ENCODE data around the gene SMARCD1.

The SMARCD1 gene

GRCh38 chr12:50084775-50085614, at the start of gene SMARCD1:
TSS of gene SMARCD1 (plus strand) at chr12:50085342. CDS start at chr12:50085370, 28 bp downstream.
- peak within 1 kb of the TSS; percentile 98 for H3K27ac ChIP-seq (ENCODE audit: low read depth, low read length)
- H3K4me1 ChIP-seq (ENCODE audit: control insufficient read depth, insufficient read depth, low read length) = no peaks in the 10 kb centered on the region
- H3K27me3 ChIP-seq (ENCODE audit: control insufficient read depth, insufficient read depth, low read length) = peaks cover 16% of the 10 kb centered on the region
- no peaks in the 10 kb centered on the region for H3K9me3 ChIP-seq (ENCODE audit: control insufficient read depth, insufficient read depth, low read length)
- H3K4me3 ChIP-seq (ENCODE audit: low read depth, low read length) = peak within 1 kb of the TSS; percentile 75
- peaks cover 37% of the 10 kb centered on the region for H3K36me3 ChIP-seq (ENCODE audit: control insufficient read depth, insufficient read depth, low read length)
- peak within 1 kb of the TSS; percentile 84 for H3K9ac ChIP-seq (ENCODE audit: low read depth, low read length)

DNA sequence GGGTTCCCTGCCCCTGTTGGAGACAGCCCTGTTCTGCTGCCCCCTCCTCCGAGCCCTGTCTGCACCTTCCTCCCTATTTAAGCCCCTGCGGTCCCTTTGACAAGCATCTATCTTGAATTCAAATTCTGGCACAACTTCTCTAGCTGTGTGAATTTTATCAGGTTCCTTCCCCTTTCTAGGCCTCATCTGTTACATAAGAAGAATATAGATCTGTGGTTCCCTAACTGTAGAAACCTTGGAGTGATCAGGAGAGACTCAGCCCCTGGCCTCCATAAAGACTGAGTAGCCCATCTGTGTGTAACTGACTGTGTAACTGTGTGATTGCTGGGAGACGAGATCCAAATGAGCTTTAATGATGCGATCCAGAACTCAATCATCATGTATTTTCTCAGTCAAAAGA, 46.8 kb upstream of the SMARCD1 start:
- Histone ChIP-seq H3K9me3 (ENCODE audit: control insufficient read depth, insufficient read depth, low read length) (no peaks in the 10 kb centered on the region), H3K36me3 (ENCODE audit: control insufficient read depth, insufficient read depth, low read length) (no peaks in the 10 kb centered on the region), H3K4me1 (ENCODE audit: control insufficient read depth, insufficient read depth, low read length) (no peaks in the 10 kb centered on the region), H3K4me3 (ENCODE audit: low read depth, low read length) (no peak overlapping the region), H3K27ac (ENCODE audit: low read depth, low read length) (no peak overlapping the region), H3K9ac (ENCODE audit: low read depth, low read length) (no peak overlapping the region), H3K27me3 (ENCODE audit: control insufficient read depth, insufficient read depth, low read length) (peaks cover 15% of the 10 kb centered on the region)

DNA sequence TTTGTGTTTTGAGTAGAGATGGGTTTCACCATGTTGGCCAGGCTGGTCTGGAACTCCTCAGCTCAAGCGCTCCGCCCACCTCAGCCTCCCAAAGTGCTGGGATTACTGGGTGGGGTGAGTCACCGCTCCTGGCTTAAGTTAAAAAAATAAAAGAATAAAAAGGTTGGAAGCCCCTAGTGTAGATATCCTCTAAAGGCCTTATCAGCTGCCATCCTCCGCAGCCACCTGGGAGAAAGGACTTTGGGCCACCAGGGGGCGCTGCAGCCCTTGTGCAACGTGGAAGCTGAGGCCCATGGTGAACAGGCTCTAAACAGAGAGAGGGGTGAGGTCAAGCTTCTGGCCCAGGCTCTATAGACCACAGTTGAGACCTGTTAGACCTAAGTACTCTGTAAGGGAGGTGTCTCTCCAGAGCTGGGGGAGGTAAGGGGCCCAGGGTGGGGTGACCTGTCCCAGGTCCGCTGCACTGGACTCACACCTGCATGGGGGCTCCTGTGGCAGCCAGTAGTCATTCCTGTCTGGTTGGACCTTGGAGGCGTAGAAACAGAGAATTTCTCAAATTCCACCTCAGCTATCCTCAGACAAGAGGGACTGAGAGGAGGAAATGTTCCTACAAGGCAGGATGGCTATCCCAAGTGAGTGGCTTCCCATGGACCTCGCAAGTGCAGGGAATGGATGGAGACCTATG, 45.8 kb upstream of the SMARCD1 start:
- Histone ChIP-seq H3K9me3 (ENCODE audit: control insufficient read depth, insufficient read depth, low read length) (no peaks in the 10 kb centered on the region), H3K27ac (ENCODE audit: low read depth, low read length) (no peak overlapping the region), H3K4me3 (ENCODE audit: low read depth, low read length) (no peak overlapping the region), H3K27me3 (ENCODE audit: control insufficient read depth, insufficient read depth, low read length) (peaks cover 19% of the 10 kb centered on the region), H3K9ac (ENCODE audit: low read depth, low read length) (no peak overlapping the region), H3K4me1 (ENCODE audit: control insufficient read depth, insufficient read depth, low read length) (no peaks in the 10 kb centered on the region), H3K36me3 (ENCODE audit: control insufficient read depth, insufficient read depth, low read length) (no peaks in the 10 kb centered on the region)

DNA sequence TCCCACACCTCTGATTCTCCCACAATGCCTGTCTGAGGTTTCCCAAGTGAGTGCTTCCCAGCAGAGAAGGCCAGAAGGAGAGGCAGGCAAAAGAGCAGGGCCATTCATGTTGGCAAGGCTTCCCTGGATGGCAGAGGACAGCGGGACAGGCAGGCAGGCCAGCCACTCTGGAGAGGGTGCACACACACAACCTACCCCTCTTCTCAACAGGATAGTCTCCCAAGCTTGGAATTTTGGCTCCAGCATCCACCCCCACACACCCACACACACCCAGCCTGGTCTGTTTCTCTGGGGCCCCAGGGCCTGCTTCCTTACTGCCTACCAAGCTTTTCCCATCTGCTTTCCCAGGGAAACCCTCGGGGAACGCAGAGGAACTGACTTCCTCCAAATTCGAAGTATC, 44.5 kb upstream of the SMARCD1 start:
- no peaks in the 10 kb centered on the region for H3K9me3 ChIP-seq (ENCODE audit: control insufficient read depth, insufficient read depth, low read length)
- H3K4me1 ChIP-seq (ENCODE audit: control insufficient read depth, insufficient read depth, low read length) = no peaks in the 10 kb centered on the region
- peaks cover 19% of the 10 kb centered on the region for H3K27me3 ChIP-seq (ENCODE audit: control insufficient read depth, insufficient read depth, low read length)
- H3K9ac ChIP-seq (ENCODE audit: low read depth, low read length) = no peak overlapping the region
- no peak overlapping the region for H3K4me3 ChIP-seq (ENCODE audit: low read depth, low read length)
- no peaks in the 10 kb centered on the region for H3K36me3 ChIP-seq (ENCODE audit: control insufficient read depth, insufficient read depth, low read length)
- no peak overlapping the region for H3K27ac ChIP-seq (ENCODE audit: low read depth, low read length)

GRCh38 chr12:50041062-50041860, 43.9 kb upstream of the SMARCD1 start:
- Histone ChIP-seq H3K9ac (ENCODE audit: low read depth, low read length) (no peak overlapping the region), H3K4me3 (ENCODE audit: low read depth, low read length) (no peak overlapping the region), H3K36me3 (ENCODE audit: control insufficient read depth, insufficient read depth, low read length) (no peaks in the 10 kb centered on the region), H3K27ac (ENCODE audit: low read depth, low read length) (no peak overlapping the region), H3K27me3 (ENCODE audit: control insufficient read depth, insufficient read depth, low read length) (peaks cover 19% of the 10 kb centered on the region), H3K4me1 (ENCODE audit: control insufficient read depth, insufficient read depth, low read length) (no peaks in the 10 kb centered on the region), H3K9me3 (ENCODE audit: control insufficient read depth, insufficient read depth, low read length) (no peaks in the 10 kb centered on the region)

- H3K27ac ChIP-seq (ENCODE audit: low read depth, low read length) = no peak overlapping the region
- H3K27me3 ChIP-seq (ENCODE audit: control insufficient read depth, insufficient read depth, low read length) = peaks cover 22% of the 10 kb centered on the region
- H3K9me3 ChIP-seq (ENCODE audit: control insufficient read depth, insufficient read depth, low read length) = no peaks in the 10 kb centered on the region
- no peak overlapping the region for H3K9ac ChIP-seq (ENCODE audit: low read depth, low read length)
- H3K4me1 ChIP-seq (ENCODE audit: control insufficient read depth, insufficient read depth, low read length) = no peaks in the 10 kb centered on the region
- no peaks in the 10 kb centered on the region for H3K36me3 ChIP-seq (ENCODE audit: control insufficient read depth, insufficient read depth, low read length)
- H3K4me3 ChIP-seq (ENCODE audit: low read depth, low read length) = no peak overlapping the region
Measured at GRCh38 chr12:50041962-50042361, 43.2 kb upstream of the SMARCD1 start.

DNA sequence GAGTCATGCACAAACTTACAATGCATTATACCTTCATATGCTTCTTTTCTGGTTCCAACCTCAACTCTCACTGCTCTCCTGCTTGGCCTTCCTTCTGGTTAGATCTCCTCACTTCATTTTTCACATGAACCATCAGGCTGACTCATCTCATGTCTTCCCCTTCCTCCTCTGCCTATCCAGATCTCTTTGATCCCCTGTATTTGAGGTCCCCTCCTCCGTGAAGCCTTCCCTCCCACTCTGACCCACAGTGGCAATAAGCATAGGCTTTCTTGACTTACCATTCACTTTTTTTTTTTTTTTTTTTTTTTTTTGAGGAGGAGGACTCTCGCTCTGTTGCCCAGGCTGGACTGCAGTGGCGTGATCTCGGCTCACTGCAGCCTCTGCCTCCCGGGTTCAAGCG, 42.4 kb upstream of the SMARCD1 start:
- Histone ChIP-seq H3K9me3 (ENCODE audit: control insufficient read depth, insufficient read depth, low read length) (no peaks in the 10 kb centered on the region), H3K27ac (ENCODE audit: low read depth, low read length) (no peak overlapping the region), H3K27me3 (ENCODE audit: control insufficient read depth, insufficient read depth, low read length) (peaks cover 29% of the 10 kb centered on the region), H3K36me3 (ENCODE audit: control insufficient read depth, insufficient read depth, low read length) (no peaks in the 10 kb centered on the region), H3K9ac (ENCODE audit: low read depth, low read length) (no peak overlapping the region), H3K4me1 (ENCODE audit: control insufficient read depth, insufficient read depth, low read length) (no peaks in the 10 kb centered on the region), H3K4me3 (ENCODE audit: low read depth, low read length) (no peak overlapping the region)

GRCh38 chr12:50043308-50043707, 41.8 kb upstream of the SMARCD1 start:
- H3K27ac ChIP-seq (ENCODE audit: low read depth, low read length) = no peak overlapping the region
- no peak overlapping the region for H3K9ac ChIP-seq (ENCODE audit: low read depth, low read length)
- H3K9me3 ChIP-seq (ENCODE audit: control insufficient read depth, insufficient read depth, low read length) = no peaks in the 10 kb centered on the region
- no peak overlapping the region for H3K4me3 ChIP-seq (ENCODE audit: low read depth, low read length)
- no peaks in the 10 kb centered on the region for H3K36me3 ChIP-seq (ENCODE audit: control insufficient read depth, insufficient read depth, low read length)
- no peaks in the 10 kb centered on the region for H3K4me1 ChIP-seq (ENCODE audit: control insufficient read depth, insufficient read depth, low read length)
- H3K27me3 ChIP-seq (ENCODE audit: control insufficient read depth, insufficient read depth, low read length) = peaks cover 36% of the 10 kb centered on the region

DNA sequence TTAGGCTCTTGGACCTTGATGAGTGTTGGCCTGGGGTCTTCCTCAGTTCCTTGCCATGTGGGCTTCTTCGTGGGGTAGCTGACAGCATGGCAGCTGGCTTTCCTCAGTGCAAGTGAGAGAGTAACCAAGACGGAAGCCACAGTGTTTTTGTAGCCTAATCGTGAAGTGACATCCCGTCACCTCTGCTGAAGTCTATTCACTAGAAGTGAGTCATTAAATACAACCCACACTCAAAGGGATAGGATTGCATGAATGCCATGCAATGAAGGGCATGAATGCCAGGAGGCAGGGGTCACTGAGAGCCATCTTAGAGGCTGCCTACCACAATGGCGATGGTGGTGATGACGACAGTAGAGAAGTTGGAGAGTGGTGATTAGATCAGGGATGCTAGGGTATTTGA, 41.3 kb upstream of the SMARCD1 start:
- no peaks in the 10 kb centered on the region for H3K9me3 ChIP-seq (ENCODE audit: control insufficient read depth, insufficient read depth, low read length)
- no peak overlapping the region for H3K9ac ChIP-seq (ENCODE audit: low read depth, low read length)
- no peak overlapping the region for H3K4me3 ChIP-seq (ENCODE audit: low read depth, low read length)
- no peaks in the 10 kb centered on the region for H3K36me3 ChIP-seq (ENCODE audit: control insufficient read depth, insufficient read depth, low read length)
- no peak overlapping the region for H3K27ac ChIP-seq (ENCODE audit: low read depth, low read length)
- H3K27me3 ChIP-seq (ENCODE audit: control insufficient read depth, insufficient read depth, low read length) = peaks cover 41% of the 10 kb centered on the region
- no peaks in the 10 kb centered on the region for H3K4me1 ChIP-seq (ENCODE audit: control insufficient read depth, insufficient read depth, low read length)

GRCh38 chr12:50047693-50048250, 37.4 kb upstream of the SMARCD1 start:
- no peak overlapping the region for H3K27ac ChIP-seq (ENCODE audit: low read depth, low read length)
- H3K27me3 ChIP-seq (ENCODE audit: control insufficient read depth, insufficient read depth, low read length) = peaks cover 61% of the 10 kb centered on the region
- peaks cover 11% of the 10 kb centered on the region for H3K4me1 ChIP-seq (ENCODE audit: control insufficient read depth, insufficient read depth, low read length)
- H3K9me3 ChIP-seq (ENCODE audit: control insufficient read depth, insufficient read depth, low read length) = no peaks in the 10 kb centered on the region
- H3K9ac ChIP-seq (ENCODE audit: low read depth, low read length) = no peak overlapping the region
- H3K4me3 ChIP-seq (ENCODE audit: low read depth, low read length) = no peak overlapping the region
- H3K36me3 ChIP-seq (ENCODE audit: control insufficient read depth, insufficient read depth, low read length) = no peaks in the 10 kb centered on the region

Measured in HUES48 (cell line).